ENCODE measurements around the gene LINGO1. TPM values are rescaled to one million over a fixed set of nuclear protein-coding genes. Genes with fewer than 3 reads are reported as not detected.
A peak's percentile ranks its signal among the peaks of the same experiment; 100 is the strongest.

LINGO1 gene
- total and polyA plus RNA-seq, 9 of the 15 experiments (the other 6 are each of a cell fraction or from before 2014, with no cell fraction given), result 0.07 to 15.3 (median 2.1) TPM

DNA sequence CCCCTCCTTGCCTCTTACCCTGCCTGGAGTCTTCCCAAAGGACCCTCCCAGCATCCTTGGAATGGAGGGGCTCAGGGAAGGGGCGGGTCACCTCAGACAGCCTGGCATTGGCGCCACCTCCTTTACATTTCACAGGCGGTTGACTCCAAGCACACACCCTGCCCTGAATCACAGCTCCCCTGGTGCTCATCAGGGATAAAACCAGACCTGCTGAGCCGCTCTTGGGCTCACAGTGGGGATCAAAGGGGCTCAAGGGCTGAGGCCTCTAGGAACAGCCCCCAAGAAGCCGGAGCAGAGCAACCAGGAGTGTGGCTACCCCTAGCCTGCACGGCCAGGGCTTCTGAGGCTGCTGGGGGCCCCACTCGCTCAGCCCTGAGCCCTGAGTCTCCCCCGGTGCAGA, 16.6 kb downstream of the LINGO1 start:
- Histone ChIP-seq H3K4me1 (replicated peaks in 1 of 2; ENCODE audit: control insufficient read depth in 2 of 2, insufficient read depth in 2 of 2, low read length in 2 of 2) (peaks cover 15 to 58% of the 10 kb centered on the region in 2 experiments; a peak in 4 of 5 replicates), H3K9ac (ENCODE audit: insufficient read depth in 1 of 2, low read depth in 2 of 2, low read length in 2 of 2) (peak overlapping the region in 1 of 2 experiments; percentile 23; a peak in 1 of 4 replicates), H3K9me3 (replicated peaks; ENCODE audit: control insufficient read depth, insufficient read depth, low read depth, low read length) (no peaks in the 10 kb centered on the region), H2AFZ (ENCODE audit: low read depth, low read length) (no peak overlapping the region), H4K20me1 (replicated peaks; ENCODE audit: control insufficient read depth, insufficient read depth, low read length) (no peaks in the 10 kb centered on the region), H3K27me3 (ENCODE audit: control insufficient read depth in 2 of 2, insufficient read depth in 2 of 2, low read length in 2 of 2) (no peaks in the 10 kb centered on the region), H3K79me2 (ENCODE audit: control insufficient read depth, insufficient read depth, low read length) (peaks cover 6% of the 10 kb centered on the region; the same call in 2 of the 3 replicates), H3K36me3 (ENCODE audit: control insufficient read depth, insufficient read depth, low read length) (peaks cover 15% of the 10 kb centered on the region; the same call in 1 of the 3 replicates), H3K27ac (ENCODE audit: extremely low read depth, low read depth, low read length) (no peak overlapping the region), H3K9me1 (ENCODE audit: control insufficient read depth, insufficient read depth, low read length) (no peaks in the 10 kb centered on the region), H3K4me2 (ENCODE audit: insufficient read depth, low read length) (no peak overlapping the region), H3K4me3 (no peak overlapping the region)
- intact Hi-C loops (cut with micrococcal nuclease), result no loop called here
- WGBS (ENCODE audit: insufficient coverage, low coverage, missing lambda C conversion rate), result 46% methylated on average over 8 of the region's 8 CpGs
- ChIA-PET CTCF (ENCODE audit: low intra/inter-chr PET ratio) (no interaction called here), POLR2A (interaction anchor here (0.6 kb wide), 2 partner anchors 10 to 466 kb away, joined by 3 read pairs; no protein-coding TSS in a partner anchor)
- DNase-seq (ENCODE audit: extremely low read depth in 1 of 4, low spot score in 3 of 4), result no peak
- no peak for FAIRE-seq
- ATAC-seq, result no peak
- in situ Hi-C loops (cut with MboI), result no loop called here
- no TSS peak for BruUV-seq (replicated peaks)
- TF ChIP-seq KLF16 (IDR thresholded peaks at IDR 0.05) (no peak), ZNF24 (IDR thresholded peaks at IDR 0.05) (no peak), POLR2A (conservative IDR thresholded peaks at IDR 0.05) (no peak), FIP1L1 (IDR thresholded peaks at IDR 0.05; ENCODE audit: low read depth, low read length, poor library complexity, severe bottlenecking) (no peak), NUFIP1 (IDR thresholded peaks at IDR 0.05; ENCODE audit: partially characterized antibody) (no peak), SMARCC2 (IDR thresholded peaks at IDR 0.05; ENCODE audit: low read depth) (no peak), DNMT1 (IDR thresholded peaks at IDR 0.05) (no peak), FOXM1 (IDR thresholded peaks at IDR 0.05; ENCODE audit: low read depth) (no peak), FOXM1 (CRISPR knock-in tag; IDR thresholded peaks at IDR 0.05; ENCODE audit: low read depth) (no peak), KLF6 (CRISPR knock-in tag; IDR thresholded peaks at IDR 0.05; ENCODE audit: borderline replicate concordance) (no peak), JUND (IDR thresholded peaks at IDR 0.05; ENCODE audit: borderline replicate concordance, low read depth, low read length) (no peak), JUND (tag; IDR thresholded peaks at IDR 0.05; ENCODE audit: borderline replicate concordance, low read depth, low read length) (no peak), MBD2 (IDR thresholded peaks at IDR 0.05; ENCODE audit: borderline replicate concordance, low read depth) (no peak), GTF3C2 (IDR thresholded peaks at IDR 0.05; ENCODE audit: borderline replicate concordance, extremely low read depth, insufficient read length) (no peak), NR4A1 (CRISPR knock-in tag; IDR thresholded peaks at IDR 0.05) (no peak), NR4A1 (tag; IDR thresholded peaks at IDR 0.05) (no peak), TRIM25 (IDR thresholded peaks at IDR 0.05; ENCODE audit: borderline replicate concordance) (no peak)
- TF ChIP-seq, protein P1, sequence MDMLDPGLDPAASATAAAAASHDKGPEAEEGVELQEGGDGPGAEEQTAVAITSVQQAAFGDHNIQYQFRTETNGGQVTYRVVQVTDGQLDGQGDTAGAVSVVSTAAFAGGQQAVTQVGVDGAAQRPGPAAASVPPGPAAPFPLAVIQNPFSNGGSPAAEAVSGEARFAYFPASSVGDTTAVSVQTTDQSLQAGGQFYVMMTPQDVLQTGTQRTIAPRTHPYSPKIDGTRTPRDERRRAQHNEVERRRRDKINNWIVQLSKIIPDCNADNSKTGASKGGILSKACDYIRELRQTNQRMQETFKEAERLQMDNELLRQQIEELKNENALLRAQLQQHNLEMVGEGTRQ (CRISPR knock-in tag; IDR thresholded peaks at IDR 0.05), result no peak
- TF ChIP-seq, protein P2, sequence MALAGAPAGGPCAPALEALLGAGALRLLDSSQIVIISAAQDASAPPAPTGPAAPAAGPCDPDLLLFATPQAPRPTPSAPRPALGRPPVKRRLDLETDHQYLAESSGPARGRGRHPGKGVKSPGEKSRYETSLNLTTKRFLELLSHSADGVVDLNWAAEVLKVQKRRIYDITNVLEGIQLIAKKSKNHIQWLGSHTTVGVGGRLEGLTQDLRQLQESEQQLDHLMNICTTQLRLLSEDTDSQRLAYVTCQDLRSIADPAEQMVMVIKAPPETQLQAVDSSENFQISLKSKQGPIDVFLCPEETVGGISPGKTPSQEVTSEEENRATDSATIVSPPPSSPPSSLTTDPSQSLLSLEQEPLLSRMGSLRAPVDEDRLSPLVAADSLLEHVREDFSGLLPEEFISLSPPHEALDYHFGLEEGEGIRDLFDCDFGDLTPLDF (CRISPR knock-in tag; IDR thresholded peaks at IDR 0.05), result no peak
